ENCODE data around the gene MRTO4. TPM values are rescaled to one million over a fixed set of nuclear protein-coding genes. Genes with fewer than 3 reads are reported as not detected.
"Not testable (repeated sequence)": the region's sequence is repeated elsewhere in the genome, so short reads cannot be mapped to it uniquely, and the experiment has no call there.

The MRTO4 gene
- total RNA-seq, 1 experiment from 2014 or later = 145 TPM

DNA sequence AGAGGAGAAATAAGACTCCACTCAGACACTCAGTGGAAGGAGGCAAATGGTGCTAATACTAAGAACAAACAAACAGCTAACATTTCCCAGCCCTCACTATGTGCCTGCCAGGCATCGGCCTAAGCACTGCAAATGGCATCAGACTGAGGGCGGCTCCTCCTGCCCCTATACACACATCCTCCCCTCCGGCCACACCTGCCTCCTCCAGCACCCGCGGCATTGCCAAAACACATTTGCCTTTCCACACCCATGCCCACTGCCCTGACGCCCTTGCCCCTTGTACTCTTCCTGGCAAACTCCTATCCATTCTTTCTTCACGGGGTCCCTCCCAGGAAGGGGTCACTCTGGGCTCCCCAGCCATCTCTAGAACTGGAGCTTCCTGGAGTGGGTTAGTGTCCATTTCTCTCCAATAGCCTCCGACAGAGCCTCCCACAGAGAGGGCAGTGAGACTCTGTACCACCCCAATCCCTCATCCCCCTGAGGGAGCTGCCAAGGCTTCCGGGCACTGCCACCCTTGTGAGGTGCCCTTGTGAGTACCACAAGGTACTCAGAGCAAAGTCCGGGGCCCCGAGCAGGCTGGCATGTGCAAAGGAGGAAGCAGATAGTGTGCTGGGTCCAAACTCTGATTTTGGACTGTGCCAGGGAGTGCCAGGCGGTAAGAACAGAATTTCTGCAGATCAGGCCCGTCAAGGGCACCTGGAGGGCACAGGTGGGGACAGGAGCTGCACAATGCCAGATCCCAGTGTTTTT lies 36.0 kb downstream of the MRTO4 start:
- Histone ChIP-seq H3K4me3 (ENCODE audit: low read depth, low read length, poor library complexity, severe bottlenecking) (no peak overlapping the region), H3K27ac (ENCODE audit: low read depth, low read length, poor library complexity, severe bottlenecking) (no peak overlapping the region), H3K4me1 (ENCODE audit: insufficient read depth, low read length, poor library complexity, severe bottlenecking) (no peaks in the 10 kb centered on the region), H3K9me3 (ENCODE audit: low read depth, low read length, poor library complexity, severe bottlenecking) (peaks cover 1% of the 10 kb centered on the region), H3K36me3 (ENCODE audit: insufficient read depth, low read length, poor library complexity, severe bottlenecking) (no peaks in the 10 kb centered on the region), H3K27me3 (replicated peaks; ENCODE audit: insufficient read depth, low read depth, low read length, poor library complexity) (no peaks in the 10 kb centered on the region)
- TF ChIP-seq CTCF (conservative IDR thresholded peaks at IDR 0.05; ENCODE audit: low read depth, low read length) (no peak), EZH2 (IDR thresholded peaks at IDR 0.05; ENCODE audit: borderline replicate concordance, low read depth, low read length, poor library complexity, severe bottlenecking) (no peak)
- CTCF ChIA-PET = no interaction called here
- DNase-seq (ENCODE audit: low spot score) = no peak
- intact Hi-C loops (cut with micrococcal nuclease; ENCODE audit: unreplicated experiment) = no loop called here
- BruUV-seq (replicated peaks) = no TSS peak
- POLR2A ChIA-PET (ENCODE audit: low non-redundant PET) = no interaction called here

DNA sequence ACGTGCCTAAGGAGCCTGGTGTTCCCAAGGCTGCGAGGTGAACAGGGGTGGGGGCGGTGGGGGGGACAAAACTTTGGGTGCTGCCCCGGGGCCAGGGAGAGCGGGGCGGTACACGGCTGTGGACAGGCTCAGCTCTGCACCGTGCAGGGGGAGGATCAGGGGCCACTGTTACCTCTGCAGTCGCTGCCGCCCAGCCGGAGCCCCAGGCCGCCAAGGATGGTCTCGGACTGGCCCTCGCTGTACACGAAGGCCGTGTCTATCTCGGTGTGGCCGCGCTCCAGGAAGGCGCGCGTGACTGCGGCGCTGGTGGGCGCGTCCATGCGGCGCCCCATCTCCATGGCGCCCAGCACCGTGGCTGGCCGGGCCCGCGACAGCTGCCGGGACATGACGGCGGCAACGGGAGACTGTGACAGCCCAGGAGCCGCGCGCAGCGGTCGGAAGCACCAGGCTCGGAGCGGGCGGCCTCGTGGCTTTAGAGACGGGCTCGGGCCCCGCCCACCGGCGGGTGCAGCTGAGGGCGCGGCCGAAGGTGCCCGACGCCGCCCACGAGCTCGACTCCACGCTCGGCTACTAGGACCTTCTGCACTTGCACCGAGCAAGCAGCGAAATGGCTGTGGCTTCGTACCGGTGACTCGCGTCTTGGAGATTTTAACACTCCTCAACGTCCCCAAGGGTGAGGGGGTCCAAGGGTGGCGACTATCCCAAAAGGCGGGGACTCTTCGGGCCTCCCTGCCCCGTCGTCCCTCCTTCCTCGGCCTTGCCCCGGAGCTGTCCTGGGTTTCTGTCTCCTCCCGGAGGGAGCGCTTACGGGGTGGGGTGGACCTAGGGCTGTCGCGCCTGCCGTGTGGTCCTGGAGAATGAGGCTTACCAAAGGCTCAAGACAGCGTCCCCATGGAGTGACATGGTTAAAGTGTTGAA lies 37.0 kb downstream of the MRTO4 start, which contains the start of gene AKR7A3:
AKR7A3 (minus strand) TSS at position 447 of the 918 bp plus-strand sequence; CDS start at position 386, 61 bp downstream.
- POLR2A ChIA-PET (ENCODE audit: low non-redundant PET); H3K4me1 ChIP-seq (ENCODE audit: insufficient read depth, low read length, poor library complexity, severe bottlenecking); BruUV-seq (replicated peaks); H3K36me3 ChIP-seq (ENCODE audit: insufficient read depth, low read length, poor library complexity, severe bottlenecking); H3K4me3 ChIP-seq (ENCODE audit: low read depth, low read length, poor library complexity, severe bottlenecking); H3K27ac ChIP-seq (ENCODE audit: low read depth, low read length, poor library complexity, severe bottlenecking); H3K27me3 ChIP-seq (replicated peaks; ENCODE audit: insufficient read depth, low read depth, low read length, poor library complexity); CTCF ChIA-PET; intact Hi-C loops (cut with micrococcal nuclease; ENCODE audit: unreplicated experiment): not testable (repeated sequence)
- peaks cover 11% of the 10 kb centered on the region for H3K9me3 ChIP-seq (ENCODE audit: low read depth, low read length, poor library complexity, severe bottlenecking)
- peak; percentile 26 for DNase-seq (ENCODE audit: low spot score)

- ChIA-PET POLR2A (ENCODE audit: low non-redundant PET) (no interaction called here), CTCF (no interaction called here)
- peaks cover 5% of the 10 kb centered on the region for H3K36me3 ChIP-seq (ENCODE audit: insufficient read depth, low read length, poor library complexity, severe bottlenecking)
Measured at GRCh38 chr1:19289244-19289643, 37.6 kb downstream of the MRTO4 start.

More at GRCh38 chr1:19289244-19289643, 37.6 kb downstream of the MRTO4 start:
- DNase-seq (ENCODE audit: low spot score) = no peak
- no TSS peak for BruUV-seq (replicated peaks)
- intact Hi-C loops (cut with micrococcal nuclease; ENCODE audit: unreplicated experiment) = no loop called here
- no peaks in the 10 kb centered on the region for H3K4me1 ChIP-seq (ENCODE audit: insufficient read depth, low read length, poor library complexity, severe bottlenecking)
- TF ChIP-seq CTCF (conservative IDR thresholded peaks at IDR 0.05; ENCODE audit: low read depth, low read length) (no peak), EZH2 (IDR thresholded peaks at IDR 0.05; ENCODE audit: borderline replicate concordance, low read depth, low read length, poor library complexity, severe bottlenecking) (no peak)
- no peaks in the 10 kb centered on the region for H3K27me3 ChIP-seq (replicated peaks; ENCODE audit: insufficient read depth, low read depth, low read length, poor library complexity)
- H3K27ac ChIP-seq (ENCODE audit: low read depth, low read length, poor library complexity, severe bottlenecking) = no peak overlapping the region
- H3K4me3 ChIP-seq (ENCODE audit: low read depth, low read length, poor library complexity, severe bottlenecking) = no peak overlapping the region
- peaks cover 15% of the 10 kb centered on the region for H3K9me3 ChIP-seq (ENCODE audit: low read depth, low read length, poor library complexity, severe bottlenecking)
